ENCODE measurements around the gene DYRK1A. TPM values are rescaled to one million over a fixed set of nuclear protein-coding genes. Genes with fewer than 3 reads are reported as not detected.

DYRK1A gene
- total and polyA plus RNA-seq, 2 of the 13 experiments (the other 11 are each of a cell fraction or from before 2014, with no cell fraction given): 24.6 to 34.2 TPM

DNA sequence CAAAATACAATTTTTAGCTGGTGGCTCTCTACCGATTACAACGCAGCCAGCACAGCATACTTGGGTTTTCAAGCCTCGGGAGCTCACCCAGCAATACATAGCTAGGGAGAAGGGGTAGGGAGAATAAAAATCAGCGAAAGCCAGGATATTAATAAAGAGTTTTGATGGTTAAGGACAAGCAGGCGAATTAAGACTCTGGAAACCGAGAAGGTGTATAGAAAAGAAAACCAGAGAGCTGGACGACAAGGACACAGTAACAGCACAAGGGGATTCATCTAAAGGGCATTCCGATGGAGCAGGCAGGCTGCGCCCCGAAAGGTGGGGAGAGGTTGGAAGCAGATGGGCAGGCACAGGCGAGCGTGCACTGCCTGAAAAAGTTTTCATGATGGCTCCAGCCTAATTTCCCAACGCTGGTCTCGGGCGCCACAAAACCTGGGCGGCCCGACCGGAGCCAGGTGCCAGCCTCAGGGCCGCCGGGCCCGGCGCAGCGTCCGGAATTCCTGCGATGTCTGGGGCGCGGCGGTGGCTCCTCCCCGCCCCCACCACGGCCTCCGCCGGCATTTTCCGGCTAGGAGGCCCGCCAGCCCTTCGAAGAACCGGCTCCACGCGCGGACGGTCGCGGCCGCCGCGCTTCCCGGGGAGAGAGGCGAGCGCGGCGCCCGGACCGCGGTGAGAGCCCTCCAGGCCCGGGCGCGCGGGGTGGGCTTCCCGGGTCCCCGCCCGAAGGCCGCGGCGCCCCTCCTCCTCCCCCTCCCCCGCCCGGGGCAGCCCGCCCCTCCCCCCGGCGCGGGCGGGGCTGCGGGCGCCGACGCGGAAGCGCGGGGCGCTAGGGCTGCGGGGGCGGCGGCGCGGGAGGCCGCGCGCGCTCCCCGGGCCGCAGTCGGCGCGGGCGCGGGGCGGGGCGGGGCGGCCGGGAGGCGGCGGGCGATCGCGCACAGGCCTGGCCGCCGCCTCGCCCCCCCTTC lies 774 bp upstream of the DYRK1A start (continued):
- TF ChIP-seq SALL2 (CRISPR knock-in tag; IDR thresholded peaks at IDR 0.05) (no peak), GPN1 (CRISPR knock-in tag; IDR thresholded peaks at IDR 0.05; ENCODE audit: borderline replicate concordance) (no peak), HES4 (CRISPR knock-in tag; IDR thresholded peaks at IDR 0.05; ENCODE audit: borderline replicate concordance) (peak; percentile 60; the same call in 1 of the 2 replicates), IRX3 (CRISPR knock-in tag; IDR thresholded peaks at IDR 0.05; ENCODE audit: borderline replicate concordance, low read depth) (0 out of 2 replicates have a peak, but pooled peaks have one; percentile 68), ZNF737 (CRISPR knock-in tag; IDR thresholded peaks at IDR 0.05; ENCODE audit: borderline replicate concordance) (no peak), ZNF569 (CRISPR knock-in tag; IDR thresholded peaks at IDR 0.05; ENCODE audit: borderline replicate concordance) (no peak), ZMYM4 (CRISPR knock-in tag; IDR thresholded peaks at IDR 0.05) (no peak), ZNF644 (CRISPR knock-in tag; IDR thresholded peaks at IDR 0.05; ENCODE audit: low read depth) (no peak), ZNF660 (CRISPR knock-in tag; IDR thresholded peaks at IDR 0.05; ENCODE audit: borderline replicate concordance, low read depth) (no peak), ZBTB7B (CRISPR knock-in tag; IDR thresholded peaks at IDR 0.05) (no peak), KLF9 (CRISPR knock-in tag; IDR thresholded peaks at IDR 0.05; ENCODE audit: low read depth) (no peak), ZNF567 (CRISPR knock-in tag; IDR thresholded peaks at IDR 0.05; ENCODE audit: borderline replicate concordance) (no peak)
- TF ChIP-seq, protein P1, sequence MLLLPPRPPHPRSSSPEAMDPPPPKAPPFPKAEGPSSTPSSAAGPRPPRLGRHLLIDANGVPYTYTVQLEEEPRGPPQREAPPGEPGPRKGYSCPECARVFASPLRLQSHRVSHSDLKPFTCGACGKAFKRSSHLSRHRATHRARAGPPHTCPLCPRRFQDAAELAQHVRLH (CRISPR knock-in tag; IDR thresholded peaks at IDR 0.05; ENCODE audit: borderline replicate concordance, low read depth): no peak
- TF ChIP-seq, protein P2, sequence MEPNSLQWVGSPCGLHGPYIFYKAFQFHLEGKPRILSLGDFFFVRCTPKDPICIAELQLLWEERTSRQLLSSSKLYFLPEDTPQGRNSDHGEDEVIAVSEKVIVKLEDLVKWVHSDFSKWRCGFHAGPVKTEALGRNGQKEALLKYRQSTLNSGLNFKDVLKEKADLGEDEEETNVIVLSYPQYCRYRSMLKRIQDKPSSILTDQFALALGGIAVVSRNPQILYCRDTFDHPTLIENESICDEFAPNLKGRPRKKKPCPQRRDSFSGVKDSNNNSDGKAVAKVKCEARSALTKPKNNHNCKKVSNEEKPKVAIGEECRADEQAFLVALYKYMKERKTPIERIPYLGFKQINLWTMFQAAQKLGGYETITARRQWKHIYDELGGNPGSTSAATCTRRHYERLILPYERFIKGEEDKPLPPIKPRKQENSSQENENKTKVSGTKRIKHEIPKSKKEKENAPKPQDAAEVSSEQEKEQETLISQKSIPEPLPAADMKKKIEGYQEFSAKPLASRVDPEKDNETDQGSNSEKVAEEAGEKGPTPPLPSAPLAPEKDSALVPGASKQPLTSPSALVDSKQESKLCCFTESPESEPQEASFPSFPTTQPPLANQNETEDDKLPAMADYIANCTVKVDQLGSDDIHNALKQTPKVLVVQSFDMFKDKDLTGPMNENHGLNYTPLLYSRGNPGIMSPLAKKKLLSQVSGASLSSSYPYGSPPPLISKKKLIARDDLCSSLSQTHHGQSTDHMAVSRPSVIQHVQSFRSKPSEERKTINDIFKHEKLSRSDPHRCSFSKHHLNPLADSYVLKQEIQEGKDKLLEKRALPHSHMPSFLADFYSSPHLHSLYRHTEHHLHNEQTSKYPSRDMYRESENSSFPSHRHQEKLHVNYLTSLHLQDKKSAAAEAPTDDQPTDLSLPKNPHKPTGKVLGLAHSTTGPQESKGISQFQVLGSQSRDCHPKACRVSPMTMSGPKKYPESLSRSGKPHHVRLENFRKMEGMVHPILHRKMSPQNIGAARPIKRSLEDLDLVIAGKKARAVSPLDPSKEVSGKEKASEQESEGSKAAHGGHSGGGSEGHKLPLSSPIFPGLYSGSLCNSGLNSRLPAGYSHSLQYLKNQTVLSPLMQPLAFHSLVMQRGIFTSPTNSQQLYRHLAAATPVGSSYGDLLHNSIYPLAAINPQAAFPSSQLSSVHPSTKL (CRISPR knock-in tag; IDR thresholded peaks at IDR 0.05): peak; percentile 53; the same call in 1 of the 2 replicates
- TF ChIP-seq, protein P3, sequence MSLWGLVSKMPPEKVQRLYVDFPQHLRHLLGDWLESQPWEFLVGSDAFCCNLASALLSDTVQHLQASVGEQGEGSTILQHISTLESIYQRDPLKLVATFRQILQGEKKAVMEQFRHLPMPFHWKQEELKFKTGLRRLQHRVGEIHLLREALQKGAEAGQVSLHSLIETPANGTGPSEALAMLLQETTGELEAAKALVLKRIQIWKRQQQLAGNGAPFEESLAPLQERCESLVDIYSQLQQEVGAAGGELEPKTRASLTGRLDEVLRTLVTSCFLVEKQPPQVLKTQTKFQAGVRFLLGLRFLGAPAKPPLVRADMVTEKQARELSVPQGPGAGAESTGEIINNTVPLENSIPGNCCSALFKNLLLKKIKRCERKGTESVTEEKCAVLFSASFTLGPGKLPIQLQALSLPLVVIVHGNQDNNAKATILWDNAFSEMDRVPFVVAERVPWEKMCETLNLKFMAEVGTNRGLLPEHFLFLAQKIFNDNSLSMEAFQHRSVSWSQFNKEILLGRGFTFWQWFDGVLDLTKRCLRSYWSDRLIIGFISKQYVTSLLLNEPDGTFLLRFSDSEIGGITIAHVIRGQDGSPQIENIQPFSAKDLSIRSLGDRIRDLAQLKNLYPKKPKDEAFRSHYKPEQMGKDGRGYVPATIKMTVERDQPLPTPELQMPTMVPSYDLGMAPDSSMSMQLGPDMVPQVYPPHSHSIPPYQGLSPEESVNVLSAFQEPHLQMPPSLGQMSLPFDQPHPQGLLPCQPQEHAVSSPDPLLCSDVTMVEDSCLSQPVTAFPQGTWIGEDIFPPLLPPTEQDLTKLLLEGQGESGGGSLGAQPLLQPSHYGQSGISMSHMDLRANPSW (CRISPR knock-in tag; IDR thresholded peaks at IDR 0.05; ENCODE audit: borderline replicate concordance): no peak
- TF ChIP-seq, protein P4, sequence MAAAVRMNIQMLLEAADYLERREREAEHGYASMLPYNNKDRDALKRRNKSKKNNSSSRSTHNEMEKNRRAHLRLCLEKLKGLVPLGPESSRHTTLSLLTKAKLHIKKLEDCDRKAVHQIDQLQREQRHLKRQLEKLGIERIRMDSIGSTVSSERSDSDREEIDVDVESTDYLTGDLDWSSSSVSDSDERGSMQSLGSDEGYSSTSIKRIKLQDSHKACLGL (CRISPR knock-in tag; IDR thresholded peaks at IDR 0.05): no peak
- TF ChIP-seq, protein P5, sequence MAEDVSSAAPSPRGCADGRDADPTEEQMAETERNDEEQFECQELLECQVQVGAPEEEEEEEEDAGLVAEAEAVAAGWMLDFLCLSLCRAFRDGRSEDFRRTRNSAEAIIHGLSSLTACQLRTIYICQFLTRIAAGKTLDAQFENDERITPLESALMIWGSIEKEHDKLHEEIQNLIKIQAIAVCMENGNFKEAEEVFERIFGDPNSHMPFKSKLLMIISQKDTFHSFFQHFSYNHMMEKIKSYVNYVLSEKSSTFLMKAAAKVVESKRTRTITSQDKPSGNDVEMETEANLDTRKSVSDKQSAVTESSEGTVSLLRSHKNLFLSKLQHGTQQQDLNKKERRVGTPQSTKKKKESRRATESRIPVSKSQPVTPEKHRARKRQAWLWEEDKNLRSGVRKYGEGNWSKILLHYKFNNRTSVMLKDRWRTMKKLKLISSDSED (CRISPR knock-in tag; IDR thresholded peaks at IDR 0.05): no peak
- TF ChIP-seq, protein P6, sequence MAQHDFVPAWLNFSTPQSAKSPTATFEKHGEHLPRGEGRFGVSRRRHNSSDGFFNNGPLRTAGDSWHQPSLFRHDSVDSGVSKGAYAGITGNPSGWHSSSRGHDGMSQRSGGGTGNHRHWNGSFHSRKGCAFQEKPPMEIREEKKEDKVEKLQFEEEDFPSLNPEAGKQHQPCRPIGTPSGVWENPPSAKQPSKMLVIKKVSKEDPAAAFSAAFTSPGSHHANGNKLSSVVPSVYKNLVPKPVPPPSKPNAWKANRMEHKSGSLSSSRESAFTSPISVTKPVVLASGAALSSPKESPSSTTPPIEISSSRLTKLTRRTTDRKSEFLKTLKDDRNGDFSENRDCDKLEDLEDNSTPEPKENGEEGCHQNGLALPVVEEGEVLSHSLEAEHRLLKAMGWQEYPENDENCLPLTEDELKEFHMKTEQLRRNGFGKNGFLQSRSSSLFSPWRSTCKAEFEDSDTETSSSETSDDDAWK (CRISPR knock-in tag; IDR thresholded peaks at IDR 0.05): no peak
